Neuronal stem cell (in vitro differentiated cells): Measurements from ENCODE around the gene CSF3.

Experiments
- DNase-seq: peaks from one replicate; pipeline ENCODE4 v3.0.0-alpha.2; 2013; ENCODE audit warnings: low spot score
- H2AFZ ChIP-seq: one replicate; pipeline ENCODE4 v1.6.1; 2013; ENCODE audit warnings: mild to moderate bottlenecking, low read length, inconsistent platforms
- H2AK5ac ChIP-seq: 2 replicates; pipeline ENCODE4 v1.6.1; 2013; ENCODE audit warnings: low read depth, mild to moderate bottlenecking, inconsistent platforms, low read length, moderate library complexity, mixed read lengths
- H2BK120ac ChIP-seq: 2 replicates; pipeline ENCODE4 v1.6.1; 2013; ENCODE audit warnings: low read depth, mild to moderate bottlenecking, inconsistent platforms, low read length, moderate library complexity, mixed read lengths
- H2BK12ac ChIP-seq: one replicate; pipeline ENCODE4 v1.6.1; 2013; ENCODE audit warnings: low read length, inconsistent platforms
- H2BK15ac ChIP-seq: 2 replicates; pipeline ENCODE4 v1.6.1; 2013; ENCODE audit warnings: mild to moderate bottlenecking, low read length, inconsistent platforms, mixed read lengths
- H2BK5ac ChIP-seq: one replicate; pipeline ENCODE4 v1.6.1; 2013; ENCODE audit warnings: inconsistent platforms, mild to moderate bottlenecking, low read length, moderate library complexity
- H3K14ac ChIP-seq: one replicate; pipeline ENCODE4 v1.6.1; 2013; ENCODE audit warnings: low read length, inconsistent platforms
- H3K18ac ChIP-seq: 2 replicates; pipeline ENCODE4 v1.6.1; 2013; ENCODE audit warnings: low read length, inconsistent platforms
- H3K23ac ChIP-seq: 2 replicates; pipeline ENCODE4 v1.6.1; 2013; ENCODE audit warnings: low read depth, mild to moderate bottlenecking, mixed read lengths, low read length, inconsistent platforms; ENCODE audit not compliant: poor library complexity
- H3K27ac ChIP-seq: replicated peaks from 3 replicates; pipeline ENCODE4 v1.5.1; 2013; ENCODE audit warnings: low read length, inconsistent platforms
- H3K27me3 ChIP-seq, 3 experiments: 2 replicates each; pipeline ENCODE4 v1.6.1; 2013; ENCODE audit warnings: low read length in 3 of 3, mild to moderate bottlenecking in 2 of 3, inconsistent platforms in 1 of 3, low read depth in 1 of 3, mixed read lengths in 1 of 3, moderate library complexity in 1 of 3; ENCODE audit not compliant: control insufficient read depth in 3 of 3, insufficient read depth in 3 of 3
- H3K36me3 ChIP-seq, 2 donors: replicated peaks in 1 of 2; 2 replicates each; pipeline ENCODE4 v1.6.1; 2013; ENCODE audit warnings: low read length in 2 of 2; ENCODE audit not compliant: control insufficient read depth in 2 of 2, insufficient read depth in 2 of 2
- H3K4ac ChIP-seq: 2 replicates; pipeline ENCODE4 v1.6.1; 2013; ENCODE audit warnings: inconsistent platforms, mild to moderate bottlenecking, low read length, moderate library complexity
- H3K4me1 ChIP-seq, 2 donors: 1 replicate in 1 of 2; 2 replicates in 1 of 2; pipeline ENCODE4 v1.6.1; 2013; ENCODE audit warnings: low read length in 2 of 2, low read depth in 1 of 2; ENCODE audit not compliant: control insufficient read depth in 2 of 2, insufficient read depth in 1 of 2
- H3K4me2 ChIP-seq: one replicate; pipeline ENCODE4 v1.6.1; 2013; ENCODE audit warnings: mild to moderate bottlenecking, low read length, inconsistent platforms; ENCODE audit not compliant: insufficient read depth, poor library complexity, severe bottlenecking
- H3K4me3 ChIP-seq, 2 donors: 2 replicates each; pipeline ENCODE4 v1.5.1; 2013; ENCODE audit warnings: low read length in 2 of 2, mild to moderate bottlenecking in 2 of 2, inconsistent platforms in 1 of 2, moderate library complexity in 1 of 2
- H3K79me1 ChIP-seq: one replicate; pipeline ENCODE4 v1.6.1; 2013; ENCODE audit warnings: low read depth, mild to moderate bottlenecking, inconsistent platforms, low read length, moderate library complexity
- H3K9ac ChIP-seq: one replicate; pipeline ENCODE4 v1.6.1; 2013; ENCODE audit warnings: mild to moderate bottlenecking, low read depth, low read length, inconsistent platforms; ENCODE audit not compliant: poor library complexity
- H3K9me3 ChIP-seq, 2 donors: replicated peaks in 1 of 2; 2 replicates each; pipeline versions ENCODE3 to v1.6.1; 2013; ENCODE audit warnings: low read length in 2 of 2, mild to moderate bottlenecking in 2 of 2, inconsistent platforms in 1 of 2, low read depth in 1 of 2, mixed read lengths in 1 of 2, moderate library complexity in 1 of 2; ENCODE audit not compliant: control insufficient read depth in 2 of 2, insufficient read depth in 1 of 2
- H4K8ac ChIP-seq: one replicate; pipeline ENCODE4 v1.6.1; 2013; ENCODE audit warnings: low read depth, mild to moderate bottlenecking, inconsistent platforms, low read length, moderate library complexity
- H4K91ac ChIP-seq: one replicate; pipeline ENCODE4 v1.6.1; 2013; ENCODE audit warnings: low read length, low read depth, mild to moderate bottlenecking, inconsistent platforms; ENCODE audit not compliant: poor library complexity
- WGBS, 2 donors: extraction: QIAGEN DNeasy Blood & Tissue Kit; methylation state at CpG; one replicate each; pipeline ENCODE4 v1.1.7; 2013; ENCODE audit warnings: missing lambda C conversion rate in 2 of 2, mixed read lengths in 1 of 2; ENCODE audit not compliant: insufficient read length in 2 of 2, insufficient replicate concordance in 1 of 2; ENCODE audit errors: extremely low coverage in 2 of 2; 5-methylcytosine and 5-hydroxymethylcytosine counted together

Gene CSF3

GRCh38 chr17:39970157-39970692 lies 45.0 kb upstream of the CSF3 start:
- H3K27ac ChIP-seq: no peak overlapping the region
- no CpG with 5 or more reads among the region's 7 CpGs for WGBS, 2 donors
- no peak overlapping the region for H2BK5ac ChIP-seq
- H3K9me3 ChIP-seq: no peaks in the 10 kb centered on the region
- no peaks in the 10 kb centered on the region for H3K36me3 ChIP-seq
- H3K4me3 ChIP-seq: no peak overlapping the region
- no peak overlapping the region for H3K9ac ChIP-seq
- no peak overlapping the region for H3K4ac ChIP-seq
- no peak overlapping the region for H2BK120ac ChIP-seq
- H3K4me1 ChIP-seq: no peaks in the 10 kb centered on the region
- no peak overlapping the region for H2BK15ac ChIP-seq
- no peak overlapping the region for H4K8ac ChIP-seq
- DNase-seq: no peak
- no peak overlapping the region for H2AFZ ChIP-seq
- peaks cover 0 to 78% (median 0%) of the 10 kb centered on the region in 3 experiments for H3K27me3 ChIP-seq
- no peak overlapping the region for H3K23ac ChIP-seq
- H4K91ac ChIP-seq: no peak overlapping the region
- H3K18ac ChIP-seq: no peak overlapping the region
- H2BK12ac ChIP-seq: no peak overlapping the region
- no peaks in the 10 kb centered on the region for H3K79me1 ChIP-seq
- H3K14ac ChIP-seq: no peak overlapping the region
- no peak overlapping the region for H2AK5ac ChIP-seq
- H3K4me2 ChIP-seq: no peak overlapping the region

GRCh38 chr17:39971076-39971603 lies 44.1 kb upstream of the CSF3 start:
- H3K18ac ChIP-seq: no peak overlapping the region
- H3K9me3 ChIP-seq: no peaks in the 10 kb centered on the region
- no peaks in the 10 kb centered on the region for H3K4me1 ChIP-seq
- H2AK5ac ChIP-seq: no peak overlapping the region
- H3K36me3 ChIP-seq: no peaks in the 10 kb centered on the region
- no peak overlapping the region for H2BK5ac ChIP-seq
- peaks cover 0 to 80% (median 0%) of the 10 kb centered on the region in 3 experiments for H3K27me3 ChIP-seq
- H2AFZ ChIP-seq: no peak overlapping the region
- no peak overlapping the region for H3K23ac ChIP-seq
- no peak overlapping the region for H4K8ac ChIP-seq
- H3K4me3 ChIP-seq: no peak overlapping the region
- WGBS, 2 donors: no CpG with 5 or more reads among the region's 4 CpGs
- no peak overlapping the region for H2BK15ac ChIP-seq
- no peak overlapping the region for H3K4ac ChIP-seq
- no peak overlapping the region for H3K14ac ChIP-seq
- no peak overlapping the region for H4K91ac ChIP-seq
- no peak overlapping the region for H2BK12ac ChIP-seq
- no peak overlapping the region for H2BK120ac ChIP-seq
- no peak overlapping the region for H3K27ac ChIP-seq
- no peak overlapping the region for H3K9ac ChIP-seq
- DNase-seq: no peak
- no peak overlapping the region for H3K4me2 ChIP-seq
- H3K79me1 ChIP-seq: no peaks in the 10 kb centered on the region

GRCh38 chr17:39972271-39972670 lies 43.0 kb upstream of the CSF3 start:
- no peaks in the 10 kb centered on the region for H3K9me3 ChIP-seq
- no peak overlapping the region for H2AK5ac ChIP-seq
- no peak overlapping the region for H2BK15ac ChIP-seq
- H2BK5ac ChIP-seq: no peak overlapping the region
- H3K18ac ChIP-seq: no peak overlapping the region
- H4K8ac ChIP-seq: no peak overlapping the region
- no peak overlapping the region for H3K23ac ChIP-seq
- no peak overlapping the region for H3K14ac ChIP-seq
- no peaks in the 10 kb centered on the region for H3K4me1 ChIP-seq
- H3K27ac ChIP-seq: no peak overlapping the region
- no peak for DNase-seq
- no peak overlapping the region for H2BK12ac ChIP-seq
- no peak overlapping the region for H3K4me3 ChIP-seq
- no peak overlapping the region for H3K9ac ChIP-seq
- no peak overlapping the region for H4K91ac ChIP-seq
- H3K36me3 ChIP-seq: no peaks in the 10 kb centered on the region
- H2AFZ ChIP-seq: no peak overlapping the region
- no peak overlapping the region for H2BK120ac ChIP-seq
- no peaks in the 10 kb centered on the region for H3K79me1 ChIP-seq
- H3K4ac ChIP-seq: no peak overlapping the region
- no CpG with 5 or more reads among the region's 3 CpGs for WGBS, 2 donors
- peaks cover 0 to 77% (median 0%) of the 10 kb centered on the region in 3 experiments for H3K27me3 ChIP-seq
- H3K4me2 ChIP-seq: no peak overlapping the region

GRCh38 chr17:39973496-39973895 lies 41.7 kb upstream of the CSF3 start:
- Histone ChIP-seq H4K8ac (no peak overlapping the region), H2BK120ac (no peak overlapping the region), H2AFZ (no peak overlapping the region), H3K27me3 (peaks cover 0 to 85% (median 0%) of the 10 kb centered on the region in 3 experiments), H2BK15ac (no peak overlapping the region), H4K91ac (no peak overlapping the region), H3K4me3 (no peak overlapping the region), H3K79me1 (no peaks in the 10 kb centered on the region), H2AK5ac (no peak overlapping the region), H3K9me3 (no peaks in the 10 kb centered on the region), H3K4me2 (no peak overlapping the region), H3K4me1 (no peaks in the 10 kb centered on the region), H2BK5ac (no peak overlapping the region), H3K18ac (no peak overlapping the region), H3K14ac (no peak overlapping the region), H3K9ac (no peak overlapping the region), H2BK12ac (no peak overlapping the region), H3K27ac (no peak overlapping the region), H3K4ac (no peak overlapping the region), H3K23ac (no peak overlapping the region), H3K36me3 (no peaks in the 10 kb centered on the region)
- WGBS, 2 donors: no CpG with 5 or more reads among the region's 2 CpGs
- DNase-seq: no peak
